K562 (cell line): ENCODE results near the gene SALL3. TPM values are rescaled to one million over a fixed set of nuclear protein-coding genes. Genes with fewer than 3 reads are reported as not detected.

Source experiments
- ATAC-seq: fragments of 200-7000 bp; cut with Tn5 transposase; 3 replicates; pipeline ENCODE4 v1.9.1; 2020; ENCODE audit warnings: moderate library complexity
- BruUV-seq: library from RNA; stranded (reverse); fragments of 400-500 nt; replicated peaks from 2 replicates; lab custom pipeline; 2021; lab: Mats Ljungman, UMichigan
- CTCF ChIA-PET: fragments of 300-600 bp; formaldehyde crosslinking; extraction: SDS; loops from one replicate; lab custom pipeline; 2021; ENCODE audit warnings: low intra/inter-chr PET ratio; lab: Yijun Ruan, JAX
- POLR2A ChIA-PET: fragments of 300-600, 350-650 bp; sonication (Branson Sonifier 250); formaldehyde crosslinking; extraction: SDS; loops from one replicate; lab custom pipeline; 2021; ENCODE audit warnings: antibody characterized with exemption, inconsistent platforms; lab: Yijun Ruan, JAX
- DNase-seq, 4 experiments: peaks; one replicate each; pipeline versions ENCODE4 v3.0.0 to v3.0.0-alpha.2; 2011 to 2018; ENCODE audit warnings: low spot score in 3 of 4, mixed read lengths in 3 of 4; ENCODE audit errors: extremely low read depth in 1 of 4
- FAIRE-seq: peaks from 2 replicates; lab custom pipeline; 2011; peaks lifted over from hg19 to GRCh38; lab: Jason Lieb, UNC
- H2AFZ ChIP-seq: 2 replicates; pipeline ENCODE4 v1.6.0; 2011; ENCODE audit warnings: low read depth, low read length, control low read depth, inconsistent platforms
- H3K27ac ChIP-seq: fragments of 200-600 bp; 3 replicates; pipeline ENCODE4 v1.8.0; 2011; ENCODE audit warnings: low read depth, mild to moderate bottlenecking, control low read depth, inconsistent platforms, low read length, moderate library complexity, mixed read lengths; ENCODE audit errors: extremely low read depth
- H3K27me3 ChIP-seq, 2 experiments: fragments of 300-600 bp in 1 of 2; 2 replicates in 1 of 2; 3 replicates in 1 of 2; pipeline versions ENCODE4 v1.6.0 to v1.8.0; 2011; ENCODE audit warnings: inconsistent platforms in 2 of 2, low read length in 2 of 2, mild to moderate bottlenecking in 1 of 2, mixed read lengths in 1 of 2, moderate library complexity in 1 of 2; ENCODE audit not compliant: control insufficient read depth in 2 of 2, insufficient read depth in 2 of 2
- H3K36me3 ChIP-seq: fragments of 300-600 bp; 3 replicates; pipeline ENCODE4 v1.8.0; 2011; ENCODE audit warnings: mild to moderate bottlenecking, low read length, inconsistent platforms; ENCODE audit not compliant: control insufficient read depth, insufficient read depth
- H3K4me1 ChIP-seq, 2 experiments: fragments of 200-600 bp in 1 of 2; replicated peaks in 1 of 2; 2 replicates in 1 of 2; 3 replicates in 1 of 2; pipeline versions ENCODE4 v1.5.1 to v1.8.0; 2011; ENCODE audit warnings: inconsistent platforms in 2 of 2, low read length in 2 of 2, mild to moderate bottlenecking in 1 of 2, mixed read lengths in 1 of 2, moderate library complexity in 1 of 2; ENCODE audit not compliant: control insufficient read depth in 2 of 2, insufficient read depth in 2 of 2
- H3K4me2 ChIP-seq: 2 replicates; pipeline ENCODE4 v1.6.1; 2011; ENCODE audit warnings: low read length, control low read depth, inconsistent platforms, mixed read lengths; ENCODE audit not compliant: insufficient read depth
- H3K4me3 ChIP-seq: fragments of 200-600 bp; sonication (generic), shearing (Covaris generic); 2 replicates; pipeline ENCODE4 v1.5.1; 2016; ENCODE audit warnings: control low read depth, inconsistent platforms
- H3K79me2 ChIP-seq: fragments of 200-600 bp; 3 replicates; pipeline ENCODE4 v1.8.0; 2011; ENCODE audit warnings: low read length, inconsistent platforms; ENCODE audit not compliant: control insufficient read depth, insufficient read depth
- H3K9ac ChIP-seq, 2 experiments: 2 replicates each; pipeline versions ENCODE4 v1.6.0 to v1.6.1; 2011; ENCODE audit warnings: low read depth in 2 of 2, low read length in 2 of 2, control low read depth in 1 of 2, inconsistent platforms in 1 of 2, mild to moderate bottlenecking in 1 of 2, mixed read lengths in 1 of 2; ENCODE audit not compliant: insufficient read depth in 1 of 2
- H3K9me1 ChIP-seq: one replicate; pipeline ENCODE4 v1.6.0; 2011; ENCODE audit warnings: inconsistent platforms, mild to moderate bottlenecking, low read length, moderate library complexity; ENCODE audit not compliant: control insufficient read depth, insufficient read depth
- H3K9me3 ChIP-seq: replicated peaks from 2 replicates; pipeline ENCODE4 v1.5.1; 2011; ENCODE audit warnings: low read depth, low read length, inconsistent platforms; ENCODE audit not compliant: control insufficient read depth, insufficient read depth
- H4K20me1 ChIP-seq: replicated peaks from 2 replicates; pipeline ENCODE4 v1.6.1; 2011; ENCODE audit warnings: low read length, inconsistent platforms, mixed read lengths; ENCODE audit not compliant: control insufficient read depth, insufficient read depth
- CHD1 ChIP-seq: fragments of 200-600 bp; sonication (generic); IDR thresholded peaks from one replicate; pipeline ENCODE4 v1.6.1; 2012; ENCODE audit warnings: mild to moderate bottlenecking, moderate library complexity, low read length, inconsistent platforms
- CREB5 ChIP-seq: fragments of 250-450 bp; sonication (Bioruptor Pico); IDR thresholded peaks from 2 replicates; pipeline ENCODE4 v1.5.0; 2020; ENCODE audit warnings: mild to moderate bottlenecking
- HOMEZ ChIP-seq: fragments of 250-450 bp; sonication (Bioruptor Pico); IDR thresholded peaks from 2 replicates; pipeline ENCODE4 v1.4.0; 2020; ENCODE audit warnings: mild to moderate bottlenecking, moderate library complexity
- MAFF ChIP-seq: IDR thresholded peaks from 2 replicates; pipeline ENCODE4 v1.6.1; 2012; ENCODE audit warnings: low read length, improper control_type of control experiment
- U2AF1 ChIP-seq: fragments of 200-400 bp; formaldehyde crosslinking; optimal IDR thresholded peaks from 2 replicates; pipeline ENCODE3; 2017; ENCODE audit warnings: mild to moderate bottlenecking, low read depth, low read length, moderate library complexity
- ZNF551 ChIP-seq: fragments of 250-450 bp; sonication (Bioruptor Pico); IDR thresholded peaks from 2 replicates; pipeline ENCODE4 v1.5.0; 2021; ENCODE audit warnings: mild to moderate bottlenecking, moderate library complexity
- ZNF76 ChIP-seq: fragments of 250-450 bp; sonication (Bioruptor Pico); IDR thresholded peaks from 2 replicates; pipeline ENCODE4 v1.4.0; 2020; ENCODE audit warnings: mild to moderate bottlenecking, moderate library complexity, borderline replicate concordance
- WGBS: fragments of 100-300 bp; shearing (Covaris generic); methylation state at CpG from one replicate; pipeline ENCODE4 v1.1.6; 2016; ENCODE audit warnings: low coverage, mixed read lengths; ENCODE audit not compliant: insufficient coverage; ENCODE audit errors: missing lambda C conversion rate; 5-methylcytosine and 5-hydroxymethylcytosine counted together
- in situ Hi-C: fragments of 300-500 bp; cut with MboI; formaldehyde crosslinking; loops from 4 replicates; pipeline ENCODE4 v1.15.0; 2018; ENCODE audit warnings: inconsistent platforms, mixed read lengths
- intact Hi-C: fragments of 100-400 bp; cut with micrococcal nuclease; formaldehyde crosslinking; loops from 2 replicates; pipeline ENCODE4 v1.14.2; 2022
- polyA plus RNA-seq, 8 experiments: library from polyadenylated mRNA; depleted of rRNA in 4 of 8; stranded (reverse) in 5 of 8; unstranded in 3 of 8; fragments of >200 nt; fragmentation: Nextera tagmentation in 2 of 8; fragmentation: Illumina TruSeq in 1 of 8; extraction: Ambion mirVana in 2 of 8; extraction: Trizol in 1 of 8; gene quantifications; 2 replicates each; pipeline versions ENCODE4 v1.2.1 to v1.2.3, GENCODE V29; 2011 to 2014; ENCODE audit warnings: inconsistent platforms in 1 of 8, missing spikeins in 1 of 8
- total RNA-seq, 7 experiments: library from RNA; depleted of rRNA in 6 of 7; stranded (reverse); fragments of >200 nt in 6 of 7; fragmentation: Illumina TruSeq in 2 of 7; extraction: Trizol in 2 of 7; gene quantifications; 2 replicates each; pipeline versions ENCODE4 v1.2.1 to v1.2.3, GENCODE V29; 2011 to 2021; ENCODE audit warnings: low replicate concordance in 1 of 7

Gene SALL3
- total and polyA plus RNA-seq, 9 of the 15 experiments (the other 6 are each of a cell fraction or from before 2014, with no cell fraction given), result not detected

- TF ChIP-seq HOMEZ (no peak), MAFF (no peak), CREB5 (CRISPR knock-in tag) (no peak), ZNF551 (no peak), ZNF76 (CRISPR knock-in tag) (no peak)
Measured at GRCh38 chr18:79043288-79043687, 63.7 kb downstream of the SALL3 start (continued).

GRCh38 chr18:79046522-79046921 lies 66.9 kb downstream of the SALL3 start:
- H3K9me1 ChIP-seq, result no peaks in the 10 kb centered on the region
- no peak overlapping the region for H3K4me3 ChIP-seq
- peaks cover 0 to 17% of the 10 kb centered on the region in 2 experiments; a peak in 2 of 5 replicates for H3K4me1 ChIP-seq
- ATAC-seq (no peak; the same call in 2 of the 3 replicates), FAIRE-seq (no peak), DNase-seq (no peak)
- WGBS, result 9% methylated on average over 12 of the region's 14 CpGs
- BruUV-seq, result no TSS peak
- in situ Hi-C loops, result no loop called here
- H3K27me3 ChIP-seq, result peaks cover 19 to 47% of the 10 kb centered on the region in 2 experiments
- H3K27ac ChIP-seq, result no peak overlapping the region
- H3K9ac ChIP-seq, result no peak overlapping the region; a peak in 1 of 4 replicates
- no peak overlapping the region for H2AFZ ChIP-seq
- ChIA-PET POLR2A (interaction anchor here (0.6 kb wide), 1 partner anchor 273 kb away, joined by 3 read pairs; no protein-coding TSS in a partner anchor), CTCF (no interaction called here)
- no peaks in the 10 kb centered on the region for H3K36me3 ChIP-seq
- H3K9me3 ChIP-seq, result no peaks in the 10 kb centered on the region
- H4K20me1 ChIP-seq, result no peaks in the 10 kb centered on the region
- H3K79me2 ChIP-seq, result no peaks in the 10 kb centered on the region
- TF ChIP-seq CHD1 (no peak), U2AF1 (no peak)
- H3K4me2 ChIP-seq, result no peak overlapping the region
- intact Hi-C loops, result no loop called here
